Activated naive CD8-positive, alpha-beta T cell (primary cell): ENCODE data around the gene GOLGA2.
A peak's percentile ranks its signal among the peaks of the same experiment; 100 is the strongest.

Experiments
- H3K27ac Mint-ChIP-seq: one replicate; pipeline ENCODE4 v1.8.0; 2021; ENCODE audit warnings: mixed read lengths
- H3K27me3 Mint-ChIP-seq: one replicate; pipeline ENCODE4 v1.8.0; 2021; ENCODE audit warnings: mixed read lengths
- H3K36me3 Mint-ChIP-seq: one replicate; pipeline ENCODE4 v1.8.0; 2021; ENCODE audit warnings: mixed read lengths
- H3K4me1 Mint-ChIP-seq: one replicate; pipeline ENCODE4 v1.8.0; 2021; ENCODE audit warnings: low read depth, mixed read lengths
- H3K4me3 Mint-ChIP-seq: one replicate; pipeline ENCODE4 v1.8.0; 2021; ENCODE audit warnings: mild to moderate bottlenecking, mixed read lengths
- H3K9me3 Mint-ChIP-seq: one replicate; pipeline ENCODE4 v1.8.0; 2021; ENCODE audit warnings: low read depth, mixed read lengths

The GOLGA2 gene, protein sequence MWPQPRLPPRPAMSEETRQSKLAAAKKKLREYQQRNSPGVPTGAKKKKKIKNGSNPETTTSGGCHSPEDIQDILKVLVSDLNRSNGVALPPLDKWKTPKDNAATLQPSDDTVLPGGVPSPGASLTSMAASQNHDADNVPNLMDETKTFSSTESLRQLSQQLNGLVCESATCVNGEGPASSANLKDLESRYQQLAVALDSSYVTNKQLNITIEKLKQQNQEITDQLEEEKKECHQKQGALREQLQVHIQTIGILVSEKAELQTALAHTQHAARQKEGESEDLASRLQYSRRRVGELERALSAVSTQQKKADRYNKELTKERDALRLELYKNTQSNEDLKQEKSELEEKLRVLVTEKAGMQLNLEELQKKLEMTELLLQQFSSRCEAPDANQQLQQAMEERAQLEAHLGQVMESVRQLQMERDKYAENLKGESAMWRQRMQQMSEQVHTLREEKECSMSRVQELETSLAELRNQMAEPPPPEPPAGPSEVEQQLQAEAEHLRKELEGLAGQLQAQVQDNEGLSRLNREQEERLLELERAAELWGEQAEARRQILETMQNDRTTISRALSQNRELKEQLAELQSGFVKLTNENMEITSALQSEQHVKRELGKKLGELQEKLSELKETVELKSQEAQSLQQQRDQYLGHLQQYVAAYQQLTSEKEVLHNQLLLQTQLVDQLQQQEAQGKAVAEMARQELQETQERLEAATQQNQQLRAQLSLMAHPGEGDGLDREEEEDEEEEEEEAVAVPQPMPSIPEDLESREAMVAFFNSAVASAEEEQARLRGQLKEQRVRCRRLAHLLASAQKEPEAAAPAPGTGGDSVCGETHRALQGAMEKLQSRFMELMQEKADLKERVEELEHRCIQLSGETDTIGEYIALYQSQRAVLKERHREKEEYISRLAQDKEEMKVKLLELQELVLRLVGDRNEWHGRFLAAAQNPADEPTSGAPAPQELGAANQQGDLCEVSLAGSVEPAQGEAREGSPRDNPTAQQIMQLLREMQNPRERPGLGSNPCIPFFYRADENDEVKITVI

DNA sequence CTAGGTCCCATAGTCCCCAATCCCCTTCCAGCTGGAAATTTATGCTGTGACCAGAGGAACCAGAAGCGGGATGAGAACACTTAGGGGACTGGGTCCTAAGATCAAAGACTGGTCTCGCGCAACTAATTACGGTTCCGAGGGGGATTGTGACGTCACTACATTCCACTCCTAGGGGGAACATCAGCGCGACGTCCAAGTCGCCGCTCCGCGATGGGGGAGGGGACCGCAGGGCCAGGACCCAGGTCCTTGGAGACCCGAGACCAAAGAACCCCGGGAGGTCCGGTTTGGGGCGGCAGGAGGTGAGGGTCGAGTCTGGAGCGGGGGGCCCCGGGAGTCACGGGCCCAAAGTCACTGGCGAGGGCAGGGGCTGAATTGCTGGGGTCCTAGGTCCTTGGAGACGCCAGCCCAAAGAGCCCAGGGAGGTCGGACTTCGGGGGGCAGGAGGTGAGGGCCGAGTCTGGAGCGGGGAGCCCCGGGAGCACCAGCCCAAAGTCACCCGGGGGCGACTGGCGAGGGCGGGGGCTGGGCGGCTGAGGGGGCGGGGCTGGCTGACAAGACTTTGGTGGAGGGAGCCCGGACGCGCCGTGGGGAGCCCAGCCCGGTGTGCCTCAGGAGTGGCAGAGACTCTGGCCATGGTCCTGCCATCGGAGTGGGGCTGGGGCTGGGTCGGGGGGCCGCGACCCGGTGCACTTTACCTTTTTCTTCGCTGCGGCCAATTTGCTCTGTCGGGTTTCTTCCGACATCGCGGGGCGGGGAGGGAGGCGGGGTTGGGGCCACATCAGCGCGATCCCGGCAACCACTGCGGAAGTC lies at the start of gene GOLGA2:
GOLGA2 (minus strand) TSS at position 810 of the 810 bp plus-strand sequence; CDS start at position 779, 31 bp downstream.
- peaks cover 35% of the 10 kb centered on the region for H3K4me1 Mint-ChIP-seq
- H3K27me3 Mint-ChIP-seq: no peaks in the 10 kb centered on the region
- H3K27ac Mint-ChIP-seq: peak within 1 kb of the TSS; percentile 93
- peak within 1 kb of the TSS; percentile 95 for H3K4me3 Mint-ChIP-seq
- no peaks in the 10 kb centered on the region for H3K9me3 Mint-ChIP-seq
- H3K36me3 Mint-ChIP-seq: no peaks in the 10 kb centered on the region

DNA sequence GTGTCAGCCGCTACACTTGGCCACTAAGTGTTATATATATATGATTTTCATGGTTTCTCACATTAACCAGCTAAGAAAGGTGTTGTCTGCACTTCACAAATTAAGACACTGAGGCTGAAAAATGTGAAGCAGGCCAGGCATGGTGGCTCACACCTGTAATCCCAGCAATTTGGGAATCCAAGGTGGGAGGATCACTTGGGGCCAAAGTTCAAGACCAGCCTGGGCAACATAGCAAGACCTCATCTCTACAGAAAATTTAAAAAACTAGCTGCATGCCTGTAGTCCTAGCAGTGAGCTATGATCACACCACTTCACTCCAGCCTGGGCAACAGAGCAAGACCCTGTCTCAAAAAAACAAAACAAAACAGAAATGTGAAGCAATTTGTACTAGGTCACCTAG lies 48.6 kb upstream of the GOLGA2 start:
- Mint-ChIP-seq H3K4me1 (peaks cover 12% of the 10 kb centered on the region), H3K27me3 (no peaks in the 10 kb centered on the region), H3K4me3 (peak overlapping the region; percentile 97), H3K36me3 (peaks cover 2% of the 10 kb centered on the region), H3K9me3 (no peaks in the 10 kb centered on the region), H3K27ac (peak overlapping the region; percentile 73)

DNA sequence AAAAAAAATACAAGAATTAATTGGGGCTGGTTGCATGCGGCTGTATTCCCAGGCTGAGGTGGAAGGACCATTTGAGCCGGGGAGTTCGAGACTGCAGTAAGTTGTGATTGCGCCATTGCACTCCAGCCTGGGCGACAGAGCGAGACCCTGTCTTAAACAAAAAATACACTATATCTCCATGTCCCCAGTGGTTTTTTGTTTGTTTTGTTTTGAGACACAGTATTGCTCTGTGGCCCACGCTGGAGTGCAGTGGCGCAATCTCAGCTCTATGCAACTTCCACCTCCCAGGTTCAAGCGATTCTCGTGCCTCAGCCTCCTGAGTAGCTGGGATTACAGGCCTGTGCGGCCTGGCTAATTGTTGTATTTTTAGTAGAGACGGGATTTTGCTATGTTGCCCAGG lies 48.0 kb upstream of the GOLGA2 start:
- Mint-ChIP-seq H3K27me3 (no peaks in the 10 kb centered on the region), H3K27ac (peak overlapping the region; percentile 98), H3K4me1 (peaks cover 12% of the 10 kb centered on the region), H3K9me3 (no peaks in the 10 kb centered on the region), H3K36me3 (peaks cover 2% of the 10 kb centered on the region), H3K4me3 (peak overlapping the region; percentile 97)

DNA sequence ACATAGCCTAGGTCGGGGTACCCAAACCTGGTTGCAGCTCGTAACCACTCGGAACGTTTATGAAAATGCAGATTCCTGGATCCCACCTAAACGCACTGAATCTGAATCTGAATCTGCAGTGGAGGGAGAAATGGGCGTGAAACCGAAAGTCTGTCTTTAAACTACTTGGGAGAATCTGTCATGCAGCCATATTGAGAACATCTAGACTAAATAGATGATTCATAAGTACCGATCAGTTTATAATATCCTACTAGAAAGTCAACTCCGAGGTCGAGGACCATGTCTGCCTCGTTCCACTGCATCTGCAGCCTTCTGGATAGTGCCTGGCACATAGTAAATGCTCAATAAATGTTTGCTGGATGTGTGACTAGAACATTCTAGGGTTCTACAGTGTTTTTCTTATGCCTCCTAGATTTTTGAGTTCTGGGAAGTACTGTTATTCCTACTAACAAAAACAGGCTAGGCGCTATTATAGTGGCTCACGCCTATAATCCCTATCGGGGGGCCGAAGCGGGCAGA lies 47.5 kb upstream of the GOLGA2 start:
- H3K9me3 Mint-ChIP-seq: no peaks in the 10 kb centered on the region
- H3K27me3 Mint-ChIP-seq: no peaks in the 10 kb centered on the region
- H3K36me3 Mint-ChIP-seq: peaks cover 2% of the 10 kb centered on the region
- peak overlapping the region; percentile 97 for H3K4me3 Mint-ChIP-seq
- peak overlapping the region; percentile 98 for H3K27ac Mint-ChIP-seq
- peaks cover 12% of the 10 kb centered on the region for H3K4me1 Mint-ChIP-seq

DNA sequence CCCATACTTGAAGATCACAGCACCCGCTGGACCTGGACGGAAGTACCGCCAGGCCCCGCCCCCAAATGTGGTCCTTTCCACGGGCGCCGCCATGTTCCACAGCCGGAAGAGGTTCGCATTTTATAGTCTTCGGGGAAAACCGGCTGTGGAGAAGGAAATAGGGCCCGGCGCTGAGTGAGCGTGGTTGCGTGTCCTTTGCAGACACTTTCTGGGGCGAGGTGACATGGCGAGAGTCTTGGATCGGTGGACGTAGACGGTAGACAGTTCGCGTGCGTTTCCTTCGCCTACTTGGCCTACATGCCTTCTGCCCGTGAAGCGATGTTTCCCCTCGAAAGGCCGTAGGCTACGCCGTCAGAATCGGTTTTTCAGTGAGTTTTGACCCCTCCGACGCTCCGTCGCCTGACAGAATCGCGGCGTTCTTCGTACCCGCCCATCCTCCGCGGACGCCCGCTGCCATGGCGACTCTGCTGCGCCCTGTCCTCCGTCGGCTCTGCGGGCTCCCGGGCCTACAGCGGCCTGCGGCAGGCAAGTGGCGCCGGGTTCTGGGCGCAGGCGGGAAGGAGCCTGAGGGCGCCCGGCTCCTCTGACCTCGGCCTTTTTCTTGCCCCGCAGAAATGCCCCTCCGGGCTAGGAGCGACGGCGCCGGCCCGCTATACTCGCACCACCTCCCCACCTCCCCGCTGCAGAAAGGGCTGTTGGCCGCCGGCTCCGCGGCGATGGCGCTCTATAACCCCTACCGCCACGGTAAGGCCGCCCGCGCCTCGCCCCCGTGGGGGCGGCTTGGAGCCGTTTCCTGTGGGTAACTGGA lies 46.8 kb upstream of the GOLGA2 start, which contains the start of the genes COQ4 and TRUB2:
COQ4 (plus strand) TSS at position 436 of the 808 bp plus-strand sequence; CDS start at position 456, 20 bp downstream.
TRUB2 (minus strand) TSS at position 44 of the 808 bp plus-strand sequence; CDS start at position 5, 39 bp downstream.
- Mint-ChIP-seq H3K4me3 (peak within 1 kb of the TSS; percentile 97), H3K36me3 (no peaks in the 10 kb centered on the region), H3K27ac (peak within 1 kb of the TSS; percentile 98), H3K9me3 (no peaks in the 10 kb centered on the region), H3K4me1 (peaks cover 12% of the 10 kb centered on the region), H3K27me3 (no peaks in the 10 kb centered on the region)

DNA sequence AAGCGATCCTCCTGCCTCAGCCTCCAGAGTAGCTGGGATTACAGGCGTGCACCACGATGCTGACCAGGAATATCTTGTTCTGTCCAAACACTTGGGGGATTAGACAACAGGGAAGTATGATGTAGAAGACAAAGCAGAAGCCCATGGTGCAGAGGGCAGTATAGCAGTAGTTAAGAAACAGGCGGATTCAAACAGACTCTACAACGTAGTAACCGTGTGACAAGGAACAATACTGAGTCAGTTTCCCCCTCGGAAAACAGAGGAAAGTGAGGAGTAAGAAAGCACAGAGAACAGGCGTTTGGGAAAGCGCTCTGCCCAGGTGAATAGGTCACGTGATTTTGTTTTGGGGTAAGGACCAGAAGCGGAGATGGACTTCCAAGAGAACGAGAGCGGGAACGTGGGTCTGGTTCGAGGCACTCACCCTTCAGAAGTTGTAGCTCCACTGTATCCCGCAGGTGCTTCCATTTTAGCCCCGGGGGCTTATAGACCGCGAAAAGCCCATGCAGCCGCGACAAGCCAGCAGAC lies 46.1 kb upstream of the GOLGA2 start:
- Mint-ChIP-seq H3K4me3 (peak overlapping the region; percentile 97), H3K9me3 (no peaks in the 10 kb centered on the region)

DNA sequence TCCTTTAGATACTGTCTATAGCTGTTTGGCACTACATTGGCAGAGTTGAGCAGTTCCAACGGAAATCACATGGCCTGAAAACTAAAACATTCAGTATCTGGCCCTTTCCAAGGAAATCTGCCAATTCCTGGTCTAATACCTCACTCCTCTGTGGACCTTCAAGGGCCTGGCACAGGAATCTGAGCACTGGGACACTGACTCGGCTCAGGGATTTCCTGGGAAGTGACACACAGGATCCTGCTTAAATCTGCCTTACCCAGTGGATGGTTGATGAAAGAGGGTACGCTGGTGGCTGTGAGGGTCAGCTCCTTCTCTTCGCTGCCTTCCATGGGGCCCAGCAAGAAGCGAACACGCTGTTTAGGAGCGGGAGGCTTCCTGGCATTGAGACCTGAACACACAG lies 45.5 kb upstream of the GOLGA2 start:
- H3K27me3 Mint-ChIP-seq: no peaks in the 10 kb centered on the region
- H3K27ac Mint-ChIP-seq: no peak overlapping the region
- no peaks in the 10 kb centered on the region for H3K9me3 Mint-ChIP-seq
- peaks cover 12% of the 10 kb centered on the region for H3K4me1 Mint-ChIP-seq
- peak overlapping the region; percentile 97 for H3K4me3 Mint-ChIP-seq
- H3K36me3 Mint-ChIP-seq: no peaks in the 10 kb centered on the region

More for the DNA sequence above, 46.1 kb upstream of the GOLGA2 start:
- no peaks in the 10 kb centered on the region for H3K27me3 Mint-ChIP-seq
- no peaks in the 10 kb centered on the region for H3K36me3 Mint-ChIP-seq
- peak overlapping the region; percentile 98 for H3K27ac Mint-ChIP-seq
- H3K4me1 Mint-ChIP-seq: peaks cover 12% of the 10 kb centered on the region

DNA sequence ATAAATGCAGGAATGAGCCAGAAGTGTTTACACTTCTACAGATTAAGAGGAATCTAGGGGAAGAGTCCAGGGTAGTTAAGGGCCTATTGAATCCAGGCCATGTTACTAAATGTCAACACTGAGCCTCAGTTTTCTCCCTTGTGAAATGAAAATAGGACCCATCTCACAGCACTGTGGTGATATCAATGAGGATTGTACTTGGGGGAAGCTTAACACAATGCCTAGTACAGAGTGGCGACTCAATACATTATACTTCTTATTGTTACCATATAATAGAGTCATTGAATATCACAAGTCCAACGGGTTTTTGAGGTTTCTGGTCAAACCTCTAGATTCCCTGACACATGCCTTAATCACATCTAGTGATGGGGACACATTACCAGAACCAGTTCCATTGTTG lies 41.8 kb upstream of the GOLGA2 start:
- no peaks in the 10 kb centered on the region for H3K27me3 Mint-ChIP-seq
- no peaks in the 10 kb centered on the region for H3K36me3 Mint-ChIP-seq
- no peaks in the 10 kb centered on the region for H3K9me3 Mint-ChIP-seq
- H3K4me3 Mint-ChIP-seq: no peak overlapping the region
- H3K4me1 Mint-ChIP-seq: peaks cover 1% of the 10 kb centered on the region
- no peak overlapping the region for H3K27ac Mint-ChIP-seq

DNA sequence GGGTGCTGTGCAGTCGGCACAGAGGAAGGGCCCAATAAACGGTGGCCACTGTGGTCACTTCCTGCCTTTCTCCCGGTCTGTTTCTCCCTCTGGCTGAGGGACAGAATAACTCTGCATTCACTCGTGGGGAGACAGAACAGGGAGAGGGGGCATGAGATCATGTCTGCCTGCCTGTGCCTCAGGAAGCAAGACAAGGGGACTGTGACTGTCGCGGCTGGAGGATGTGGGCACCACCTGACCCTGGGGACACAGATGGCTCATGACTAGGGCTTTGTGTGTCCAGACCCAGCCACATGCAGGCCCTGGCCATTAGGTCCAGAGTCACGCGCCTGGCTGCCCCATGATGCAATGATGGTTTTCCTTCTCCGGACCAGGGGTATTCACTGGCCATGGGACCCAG lies 40.6 kb upstream of the GOLGA2 start:
- no peaks in the 10 kb centered on the region for H3K36me3 Mint-ChIP-seq
- no peak overlapping the region for H3K4me3 Mint-ChIP-seq
- H3K27me3 Mint-ChIP-seq: no peaks in the 10 kb centered on the region
- no peaks in the 10 kb centered on the region for H3K9me3 Mint-ChIP-seq
- no peak overlapping the region for H3K27ac Mint-ChIP-seq
- no peaks in the 10 kb centered on the region for H3K4me1 Mint-ChIP-seq

DNA sequence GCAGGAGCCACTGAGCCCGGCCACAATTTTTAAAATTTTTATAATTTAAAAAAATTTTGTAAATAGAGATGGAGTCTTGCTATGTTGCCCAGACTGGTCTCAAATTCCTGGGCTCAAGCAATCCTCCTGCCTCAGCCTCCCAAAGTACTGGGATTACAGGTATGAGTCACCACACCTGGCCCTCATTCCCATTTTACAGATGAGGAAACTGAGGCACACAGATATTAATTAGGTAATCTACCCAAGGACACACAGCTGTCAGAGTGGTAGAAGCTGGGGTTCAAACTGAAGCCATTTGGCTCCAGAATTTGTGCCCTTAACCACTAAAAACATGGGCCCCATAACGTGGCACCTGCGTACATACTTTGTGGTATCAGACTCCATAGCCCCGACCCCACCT lies 38.9 kb upstream of the GOLGA2 start:
- no peaks in the 10 kb centered on the region for H3K9me3 Mint-ChIP-seq
- H3K27me3 Mint-ChIP-seq: no peaks in the 10 kb centered on the region
- H3K4me3 Mint-ChIP-seq: no peak overlapping the region
- no peaks in the 10 kb centered on the region for H3K4me1 Mint-ChIP-seq
- H3K27ac Mint-ChIP-seq: no peak overlapping the region
- no peaks in the 10 kb centered on the region for H3K36me3 Mint-ChIP-seq

DNA sequence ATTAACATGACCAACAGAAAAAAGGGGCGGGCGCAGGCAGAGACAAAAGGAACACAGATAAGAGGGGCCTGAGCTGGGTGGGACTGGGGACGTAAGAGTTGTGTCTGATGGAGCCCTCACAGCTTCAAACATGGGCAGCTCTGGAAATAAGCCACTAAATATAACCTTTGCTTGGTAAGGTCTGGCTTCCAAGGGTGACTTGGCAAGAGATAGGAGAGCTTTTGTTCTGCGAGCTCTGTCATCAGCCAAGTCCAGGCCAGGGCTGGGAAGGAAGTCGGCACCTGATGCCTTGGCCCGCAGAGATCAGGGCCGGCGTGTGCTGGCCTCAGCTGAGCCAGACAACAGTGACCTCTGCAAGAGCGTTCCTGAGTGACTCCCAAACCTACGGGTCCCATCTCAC lies 34.7 kb upstream of the GOLGA2 start:
- H3K36me3 Mint-ChIP-seq: peaks cover 2% of the 10 kb centered on the region
- no peak overlapping the region for H3K27ac Mint-ChIP-seq
- no peaks in the 10 kb centered on the region for H3K4me1 Mint-ChIP-seq
- H3K9me3 Mint-ChIP-seq: no peaks in the 10 kb centered on the region
- H3K4me3 Mint-ChIP-seq: no peak overlapping the region
- H3K27me3 Mint-ChIP-seq: no peaks in the 10 kb centered on the region

DNA sequence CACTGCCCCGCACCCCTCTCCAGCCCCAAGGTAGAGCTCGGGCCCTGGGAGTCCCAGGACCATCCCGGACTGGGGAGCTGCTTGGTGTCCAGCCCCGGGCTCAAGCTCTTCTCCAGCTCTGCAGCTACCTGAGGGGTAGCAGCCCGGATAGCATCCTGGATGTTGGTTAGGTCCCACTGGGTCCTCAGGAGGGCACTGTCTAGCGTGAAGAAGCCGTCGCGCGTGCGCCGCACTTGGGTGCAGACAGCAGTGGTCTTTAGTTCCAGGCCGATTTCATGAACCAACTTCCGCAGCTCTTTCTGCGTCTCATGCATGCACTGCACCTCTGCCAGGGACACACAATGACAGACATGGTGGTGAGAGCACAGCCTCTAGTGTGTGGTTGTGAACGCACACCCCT lies 33.7 kb upstream of the GOLGA2 start:
- Mint-ChIP-seq H3K4me3 (no peak overlapping the region), H3K9me3 (no peaks in the 10 kb centered on the region), H3K27me3 (no peaks in the 10 kb centered on the region), H3K27ac (no peak overlapping the region), H3K36me3 (peaks cover 2% of the 10 kb centered on the region), H3K4me1 (no peaks in the 10 kb centered on the region)

DNA sequence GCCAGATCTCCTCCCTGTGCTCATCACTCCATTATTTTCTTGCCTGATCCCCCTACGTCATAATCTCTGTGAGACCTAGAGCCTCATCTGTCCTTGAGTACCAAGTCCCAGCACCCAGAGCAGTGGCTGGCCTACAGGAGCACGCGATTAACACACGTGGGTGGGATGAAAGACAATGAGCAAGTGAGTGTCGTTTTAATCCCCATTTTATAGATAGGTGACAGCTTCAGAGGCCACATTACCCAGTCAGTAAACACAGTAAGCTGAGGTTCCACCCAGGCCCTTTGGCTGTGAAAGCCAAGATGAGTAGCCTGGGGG lies 29.1 kb upstream of the GOLGA2 start:
- Mint-ChIP-seq H3K4me1 (no peaks in the 10 kb centered on the region), H3K9me3 (no peaks in the 10 kb centered on the region), H3K36me3 (peaks cover 2% of the 10 kb centered on the region), H3K27me3 (no peaks in the 10 kb centered on the region), H3K27ac (no peak overlapping the region), H3K4me3 (no peak overlapping the region)
